ENCODE results near the gene CACNA1D. TPM values are rescaled to one million over a fixed set of nuclear protein-coding genes. Genes with fewer than 3 reads are reported as not detected.
"Not testable (repeated sequence)": the region's sequence is repeated elsewhere in the genome, so short reads cannot be mapped to it uniquely, and the experiment has no call there.

Gene CACNA1D
- total RNA-seq, 1 experiment from 2014 or later: 3.3 TPM

DNA sequence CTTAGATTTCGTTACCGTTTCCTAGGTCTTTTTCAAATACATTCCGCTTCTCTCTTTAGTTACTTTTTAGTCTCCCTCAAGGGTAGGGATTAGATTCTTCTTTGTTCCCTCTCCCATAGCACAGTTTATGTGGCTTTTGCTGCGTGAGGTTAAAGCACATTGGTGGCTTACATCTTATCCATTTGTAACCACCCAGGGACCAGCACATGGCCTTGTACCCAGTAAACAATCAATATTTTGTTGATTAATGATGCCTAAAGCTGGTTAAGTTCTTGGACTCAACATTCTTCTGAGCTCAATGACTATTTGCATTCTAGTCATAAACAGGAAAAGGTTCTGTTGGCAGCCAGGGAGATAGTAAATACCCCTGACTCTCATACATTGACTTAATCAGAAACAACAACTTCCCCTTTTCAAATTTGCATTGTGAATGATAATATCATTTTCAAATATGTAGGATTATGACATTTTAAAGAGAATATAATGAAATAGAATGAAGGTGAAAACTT lies 60.2 kb downstream of the CACNA1D start:
- DNase-seq (ENCODE audit: low spot score): no peak
- in situ Hi-C loops (cut with HindIII; ENCODE audit: low sequenced_read_pairs): no loop called here

DNA sequence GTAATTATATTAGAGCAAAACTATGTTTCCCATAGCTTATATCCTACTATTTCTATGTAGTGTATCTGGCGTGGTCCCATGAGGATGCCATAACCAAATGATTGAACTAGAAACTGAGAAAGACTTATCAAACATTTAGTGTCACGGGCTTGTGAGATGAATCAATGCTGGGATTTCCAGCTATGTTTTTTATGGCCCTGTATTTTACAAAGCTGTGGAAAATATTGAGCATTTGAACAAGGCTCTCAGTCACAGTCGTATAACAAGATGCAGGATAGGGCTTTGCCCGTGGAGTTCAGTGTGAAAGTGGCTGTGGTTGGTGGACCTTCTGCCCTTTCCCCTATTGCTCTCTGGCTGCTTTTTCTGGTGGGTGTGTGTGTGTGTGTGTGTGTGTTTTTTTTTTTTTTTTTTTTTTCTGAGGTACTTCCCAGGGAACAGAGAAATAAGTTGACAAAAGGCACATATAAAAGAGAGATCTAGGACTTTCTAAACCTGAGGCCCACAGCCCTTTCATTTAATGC lies 60.7 kb downstream of the CACNA1D start:
- in situ Hi-C loops (cut with HindIII; ENCODE audit: low sequenced_read_pairs): no loop called here
- no peak for DNase-seq (ENCODE audit: low spot score)

DNA sequence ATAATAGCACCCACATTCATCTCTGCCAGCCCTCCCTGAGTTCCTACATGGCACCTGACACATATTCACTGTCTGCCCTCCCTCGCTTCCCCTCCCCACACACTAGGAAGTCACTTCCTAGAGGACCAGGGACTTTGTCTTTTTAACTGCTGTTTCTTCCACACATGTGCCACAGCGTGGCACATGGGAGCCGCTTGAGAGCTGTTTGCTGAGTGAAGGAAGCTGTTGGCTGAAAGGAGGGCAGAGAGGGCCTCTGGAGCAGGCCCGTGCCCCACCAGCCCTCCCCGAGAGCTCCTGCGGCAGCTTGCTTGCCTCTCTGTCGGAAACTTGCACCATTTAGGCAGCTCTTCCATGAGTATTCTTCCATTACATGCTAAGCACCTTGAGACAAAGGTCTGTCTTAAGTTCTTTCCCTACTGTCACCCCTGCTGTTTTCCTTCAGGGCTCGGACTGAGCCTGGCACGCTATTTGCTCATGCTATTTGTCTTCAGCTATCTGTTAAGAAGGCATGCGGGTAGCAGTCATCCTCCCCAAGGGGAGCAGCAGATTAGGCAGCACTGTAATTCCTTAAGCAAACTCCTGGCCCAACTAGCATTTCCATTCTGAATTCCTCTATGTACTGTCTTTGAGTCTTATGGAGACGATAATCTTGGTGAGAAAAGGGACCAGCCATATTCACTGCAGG lies 72.2 kb downstream of the CACNA1D start:
- in situ Hi-C loops (cut with HindIII; ENCODE audit: low sequenced_read_pairs): no loop called here
- no peak for DNase-seq (ENCODE audit: low spot score)

DNA sequence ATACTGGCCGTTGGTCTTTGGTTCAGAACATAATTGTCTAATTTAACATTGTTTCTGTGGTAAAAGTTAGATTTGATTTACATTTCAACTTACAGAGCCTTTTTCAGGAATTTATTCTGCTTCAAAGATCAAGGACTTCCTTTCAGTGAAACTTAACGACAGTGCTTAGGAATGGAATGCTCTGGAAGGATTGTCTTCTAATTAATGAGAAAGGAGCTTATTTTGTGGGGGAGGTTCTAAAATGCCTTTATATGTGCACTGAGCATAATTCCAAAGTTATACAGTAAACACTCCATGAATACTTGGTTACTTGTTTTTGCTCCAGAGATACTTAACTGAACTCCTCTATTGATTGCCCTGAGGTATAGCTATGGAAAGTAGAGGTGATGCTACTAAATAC lies 75.7 kb downstream of the CACNA1D start:
- DNase-seq (ENCODE audit: low spot score): no peak
- in situ Hi-C loops (cut with HindIII; ENCODE audit: low sequenced_read_pairs): no loop called here

DNA sequence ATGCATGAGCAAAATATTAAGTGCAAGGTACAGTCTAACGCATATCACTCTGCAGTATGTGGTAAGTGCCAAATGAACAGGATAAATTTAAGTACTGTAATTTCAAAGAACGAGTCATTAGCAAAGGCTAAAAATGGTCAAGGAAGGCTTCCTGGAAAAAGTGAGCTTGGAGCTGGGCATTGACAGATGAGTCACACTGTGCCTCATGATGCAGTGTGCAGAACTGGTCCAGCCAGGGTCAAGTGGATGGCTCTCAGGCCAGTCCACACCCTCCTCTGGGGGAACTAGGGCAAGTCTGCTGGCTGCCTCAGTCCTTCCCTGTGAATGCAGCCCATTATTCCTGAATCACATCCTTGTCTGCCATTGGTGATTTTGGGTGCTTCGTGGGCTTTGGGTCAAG lies 76.3 kb downstream of the CACNA1D start:
- in situ Hi-C loops (cut with HindIII; ENCODE audit: low sequenced_read_pairs): no loop called here
- DNase-seq (ENCODE audit: low spot score): no peak

DNA sequence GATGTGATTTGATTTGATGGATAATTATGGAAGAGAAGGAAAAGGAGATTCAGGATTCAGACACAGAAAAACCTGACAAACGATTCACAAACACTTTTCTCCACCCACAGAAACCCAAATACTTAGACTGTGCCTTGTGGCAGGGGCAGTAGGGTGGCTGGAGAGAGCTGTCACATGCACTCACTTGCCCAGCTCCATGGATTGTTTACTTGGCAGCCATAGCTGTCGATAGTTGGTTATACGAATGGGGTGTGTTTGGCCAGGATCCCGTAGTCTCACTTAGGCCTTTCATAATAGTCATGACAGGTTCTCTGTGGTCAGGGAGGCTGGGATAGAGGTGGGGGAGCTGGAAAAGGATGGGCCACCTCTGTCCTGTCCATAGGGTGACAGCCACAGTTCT lies 76.9 kb downstream of the CACNA1D start:
- in situ Hi-C loops (cut with HindIII; ENCODE audit: low sequenced_read_pairs): no loop called here
- no peak for DNase-seq (ENCODE audit: low spot score)

DNA sequence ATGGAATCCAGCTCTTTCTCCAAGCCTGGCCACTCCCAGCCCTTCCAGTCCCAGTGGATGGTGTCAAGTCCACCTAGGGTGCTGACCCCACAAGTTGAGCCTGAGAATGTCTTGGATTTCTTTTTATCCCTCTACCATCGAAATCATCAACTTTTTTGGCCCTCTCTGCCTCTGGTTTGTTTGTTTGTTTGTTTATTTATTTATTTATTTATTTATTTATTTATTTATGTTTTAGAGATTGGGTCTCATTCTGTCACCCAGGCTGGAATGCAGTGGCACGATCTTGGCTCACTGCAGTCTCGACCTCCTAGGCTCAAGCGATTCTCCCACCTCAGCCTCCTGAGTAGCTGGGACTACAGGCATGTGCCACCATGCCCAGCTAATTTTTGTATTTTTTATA lies 77.8 kb downstream of the CACNA1D start:
- in situ Hi-C loops (cut with HindIII; ENCODE audit: low sequenced_read_pairs); DNase-seq (ENCODE audit: low spot score): not testable (repeated sequence)

DNA sequence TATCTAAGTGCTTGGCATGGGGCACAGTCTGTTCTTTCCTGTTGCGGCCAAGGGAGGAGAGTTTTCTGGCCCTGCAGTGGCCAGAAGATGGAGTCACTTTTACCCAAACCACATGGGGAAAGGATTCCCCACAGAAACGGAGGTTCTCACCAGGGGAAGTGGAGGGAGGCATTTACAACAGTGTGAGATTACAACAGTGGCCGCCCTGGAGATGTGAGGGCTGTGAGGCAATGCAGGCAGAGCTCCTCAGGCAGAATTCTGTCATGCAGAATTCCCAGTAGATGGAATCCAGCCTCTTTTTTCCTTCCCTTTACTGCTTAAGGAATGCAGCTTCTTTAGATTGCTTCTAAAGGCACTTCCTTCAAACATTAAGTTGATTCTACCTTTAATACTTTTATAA lies 83.1 kb downstream of the CACNA1D start:
- in situ Hi-C loops (cut with HindIII; ENCODE audit: low sequenced_read_pairs): no loop called here
- DNase-seq (ENCODE audit: low spot score): no peak

DNA sequence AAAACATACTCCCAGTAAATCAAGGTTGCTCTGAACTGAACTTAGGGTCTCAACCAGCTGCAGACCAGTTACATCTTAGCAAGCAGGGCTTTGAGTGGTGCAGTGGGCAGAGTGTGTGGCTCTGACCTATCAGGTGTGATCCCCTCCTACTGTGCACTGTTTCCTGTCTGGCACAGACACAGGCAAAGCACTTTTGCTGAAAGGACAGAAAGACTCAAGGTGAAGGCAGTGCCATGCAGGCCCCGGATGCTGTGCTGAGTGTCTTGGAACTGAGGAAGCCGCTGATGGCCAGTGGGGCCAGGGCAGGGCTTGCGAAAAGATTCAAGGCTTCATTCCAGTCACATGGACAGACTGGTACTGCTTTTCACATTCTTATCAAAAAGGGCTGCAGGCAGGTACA lies 85.2 kb downstream of the CACNA1D start:
- in situ Hi-C loops (cut with HindIII; ENCODE audit: low sequenced_read_pairs): no loop called here
- DNase-seq (ENCODE audit: low spot score): no peak

DNA sequence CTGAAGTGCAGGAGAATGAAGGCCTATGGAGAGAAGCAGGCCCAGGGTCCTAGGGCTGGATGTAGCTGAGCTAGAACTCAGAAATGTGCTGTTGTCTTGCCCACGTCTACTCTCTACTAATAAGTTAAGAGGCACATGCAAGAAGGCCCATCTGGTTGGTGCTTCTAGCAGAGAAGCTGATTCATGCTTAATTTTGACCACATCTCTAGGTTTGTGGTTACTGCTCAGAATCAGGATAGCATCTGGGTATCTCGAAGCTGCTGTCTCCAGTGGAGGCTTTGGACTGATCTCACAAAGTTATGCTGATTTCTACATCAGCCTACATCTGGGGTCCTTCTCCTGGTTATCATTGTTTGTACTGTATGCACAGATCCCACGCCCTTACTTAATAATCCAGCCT lies 87.3 kb downstream of the CACNA1D start:
- no peak for DNase-seq (ENCODE audit: low spot score)
- in situ Hi-C loops (cut with HindIII; ENCODE audit: low sequenced_read_pairs): no loop called here

DNA sequence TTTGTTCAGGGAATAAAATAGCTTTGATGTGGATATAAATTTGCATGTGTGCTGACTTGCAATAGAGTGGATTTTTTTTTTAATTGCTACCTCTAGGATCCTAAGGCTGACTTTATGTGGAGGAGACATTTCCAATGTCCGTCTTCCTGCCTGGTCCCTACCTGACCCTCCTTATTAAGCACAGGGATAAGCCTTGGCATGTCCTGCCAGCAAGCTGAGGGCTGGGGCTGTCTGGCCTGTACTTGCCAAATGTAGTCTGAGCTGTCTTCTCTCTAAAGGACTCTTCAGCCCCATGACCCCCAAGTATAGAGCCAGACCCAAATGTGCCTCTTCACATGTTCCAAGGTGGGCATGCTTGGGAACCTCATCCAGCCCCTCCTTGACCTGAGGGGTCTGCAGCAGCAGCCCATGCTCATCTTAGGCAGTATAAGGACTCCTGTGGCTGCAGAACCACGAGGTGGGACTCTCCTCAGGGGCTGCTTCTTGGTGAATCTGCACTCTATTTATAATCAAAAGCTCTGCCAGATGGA lies 88.8 kb downstream of the CACNA1D start:
- DNase-seq (ENCODE audit: low spot score): no peak
- in situ Hi-C loops (cut with HindIII; ENCODE audit: low sequenced_read_pairs): no loop called here

DNA sequence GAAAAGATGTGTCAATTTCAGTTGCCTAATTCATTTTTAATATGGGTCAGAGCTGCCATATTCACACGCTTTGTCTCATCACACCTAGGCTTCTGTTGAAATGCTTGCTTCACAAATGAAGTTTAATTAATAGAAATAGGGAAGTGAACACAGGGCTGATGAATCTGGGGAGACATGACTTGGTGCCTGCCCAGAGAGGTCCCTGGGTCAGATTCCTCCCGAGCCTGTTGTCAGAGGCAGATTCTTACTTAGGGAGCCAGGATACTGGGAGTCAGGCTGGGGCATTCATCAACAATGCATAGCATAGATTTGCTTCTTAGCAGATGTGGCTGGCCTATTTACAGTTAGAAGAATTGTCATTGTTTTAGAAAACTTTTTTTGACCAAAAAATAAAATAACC lies 90.6 kb downstream of the CACNA1D start:
- DNase-seq (ENCODE audit: low spot score): no peak
- in situ Hi-C loops (cut with HindIII; ENCODE audit: low sequenced_read_pairs): no loop called here

DNA sequence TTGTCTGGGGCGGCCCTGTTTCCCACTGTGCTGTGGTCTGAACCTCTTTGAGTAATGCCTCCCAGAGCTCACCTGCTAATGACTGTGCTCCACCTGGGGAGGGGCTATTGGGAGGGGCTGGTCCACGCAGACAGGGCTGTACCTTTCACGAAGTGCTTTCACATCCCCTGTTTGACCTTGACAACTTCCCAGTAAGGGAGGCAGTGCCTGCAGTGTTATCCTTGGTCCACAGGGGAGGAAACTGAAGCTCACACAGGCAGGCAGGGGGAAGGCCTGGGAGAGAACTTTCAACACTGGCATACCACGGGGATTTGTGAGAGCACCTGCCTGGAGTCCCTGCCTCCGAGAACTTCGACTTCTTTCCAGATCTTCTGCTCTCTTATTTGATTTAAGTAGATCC lies 91.2 kb downstream of the CACNA1D start:
- no peak for DNase-seq (ENCODE audit: low spot score)
- in situ Hi-C loops (cut with HindIII; ENCODE audit: low sequenced_read_pairs): no loop called here

DNA sequence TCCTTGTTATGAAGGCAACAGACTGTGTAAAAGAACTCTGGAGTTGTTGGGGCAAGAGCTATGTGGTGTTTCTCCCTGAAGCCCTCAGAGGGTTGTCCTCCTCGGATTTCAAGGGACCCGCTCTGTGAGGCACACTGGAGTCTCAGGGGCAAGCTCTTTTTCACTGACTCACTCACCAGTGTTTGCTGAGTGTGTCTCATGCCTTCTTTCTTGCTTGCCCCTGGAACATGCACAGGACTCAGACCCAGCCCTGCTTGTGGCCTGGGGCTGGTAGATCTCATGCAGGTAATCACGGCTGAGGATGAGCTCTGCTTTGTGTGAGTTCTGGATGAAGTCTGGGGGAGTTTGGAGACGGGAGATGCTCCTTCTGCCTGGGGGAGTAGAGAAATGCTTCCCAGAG lies 93.7 kb downstream of the CACNA1D start:
- no peak for DNase-seq (ENCODE audit: low spot score)
- in situ Hi-C loops (cut with HindIII; ENCODE audit: low sequenced_read_pairs): no loop called here

DNA sequence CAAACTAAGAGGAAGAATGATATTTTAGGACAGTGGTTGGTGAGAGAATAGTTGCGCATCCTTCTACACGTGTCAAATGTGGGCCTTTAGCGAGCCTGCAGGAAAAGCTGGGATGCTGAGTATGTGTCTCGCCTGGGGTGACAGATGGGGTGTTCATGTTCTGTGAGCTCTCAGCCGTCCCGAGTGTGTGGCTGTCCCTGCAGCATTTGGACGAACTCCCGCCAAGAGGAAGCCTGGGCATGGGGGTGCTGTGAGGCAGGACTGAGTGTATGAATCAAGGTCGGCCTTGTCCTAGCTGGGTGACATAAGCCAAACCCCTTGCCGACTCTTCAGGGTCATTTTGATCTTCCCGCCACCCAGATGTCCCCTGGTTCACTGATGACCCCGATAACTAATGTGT lies 94.8 kb downstream of the CACNA1D start:
- in situ Hi-C loops (cut with HindIII; ENCODE audit: low sequenced_read_pairs): no loop called here

DNA sequence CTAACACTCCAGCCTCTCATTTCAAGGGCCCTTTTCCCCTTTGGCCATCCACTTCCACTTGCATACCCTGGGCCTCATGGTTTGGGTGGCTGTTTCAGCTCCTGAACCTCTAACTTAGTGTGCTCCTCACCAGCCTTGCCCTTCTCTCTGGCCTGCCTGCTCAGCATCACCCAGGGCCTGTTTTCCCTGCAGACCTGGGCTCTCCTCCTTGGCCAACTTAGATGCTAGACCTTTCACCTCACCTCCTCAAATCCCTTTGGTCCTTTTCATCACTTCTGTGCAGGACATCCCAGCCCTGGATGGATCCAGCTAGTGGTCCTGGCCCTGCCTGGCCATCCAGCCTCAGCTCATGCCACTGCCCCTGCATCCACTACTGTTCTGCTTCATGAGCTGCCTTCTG lies 95.4 kb downstream of the CACNA1D start:
- in situ Hi-C loops (cut with HindIII; ENCODE audit: low sequenced_read_pairs): no loop called here
- DNase-seq (ENCODE audit: low spot score): no peak

More for the DNA sequence above, 94.8 kb downstream of the CACNA1D start:
- peak; percentile 78 for DNase-seq (ENCODE audit: low spot score)

DNA sequence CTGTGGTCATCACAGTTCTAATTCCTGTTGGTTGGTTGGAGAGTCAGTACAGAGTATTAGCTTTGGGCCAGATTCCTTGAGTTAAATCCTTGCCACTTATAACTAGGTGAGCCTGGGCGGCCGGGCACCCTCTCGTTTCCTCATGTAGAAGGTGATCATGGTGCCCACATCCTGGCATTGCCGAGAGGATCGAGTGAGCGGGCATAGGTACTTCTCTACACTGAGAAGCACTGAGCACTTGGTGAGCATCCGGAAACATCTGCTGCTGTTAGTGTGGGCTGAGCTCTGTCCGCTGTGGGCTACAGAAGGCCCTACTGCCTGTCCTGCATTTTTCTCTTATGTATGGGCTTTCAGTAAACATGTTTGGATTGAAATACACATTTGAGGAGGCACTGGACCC lies 96.2 kb downstream of the CACNA1D start:
- in situ Hi-C loops (cut with HindIII; ENCODE audit: low sequenced_read_pairs): no loop called here
- DNase-seq (ENCODE audit: low spot score): no peak

DNA sequence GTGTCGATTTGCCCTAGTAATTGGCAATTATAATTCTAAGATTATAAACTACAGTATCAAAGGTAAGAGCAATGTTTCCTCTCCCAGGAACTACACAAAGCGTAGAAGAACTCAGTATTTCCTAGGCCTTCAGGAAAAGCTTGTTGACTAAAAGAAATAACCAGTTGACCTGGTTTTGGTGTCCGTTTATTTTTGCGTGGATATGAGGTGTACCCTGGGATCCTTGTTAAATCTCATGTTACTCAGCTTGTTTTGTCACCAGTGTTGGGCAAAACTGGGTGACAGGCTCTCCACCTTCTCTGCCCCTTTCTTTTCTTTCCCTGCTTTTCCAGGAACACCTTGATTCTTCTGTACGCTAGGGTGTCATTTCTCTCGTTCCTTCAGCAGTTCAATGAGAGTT lies 97.2 kb downstream of the CACNA1D start:
- DNase-seq (ENCODE audit: low spot score): no peak

DNA sequence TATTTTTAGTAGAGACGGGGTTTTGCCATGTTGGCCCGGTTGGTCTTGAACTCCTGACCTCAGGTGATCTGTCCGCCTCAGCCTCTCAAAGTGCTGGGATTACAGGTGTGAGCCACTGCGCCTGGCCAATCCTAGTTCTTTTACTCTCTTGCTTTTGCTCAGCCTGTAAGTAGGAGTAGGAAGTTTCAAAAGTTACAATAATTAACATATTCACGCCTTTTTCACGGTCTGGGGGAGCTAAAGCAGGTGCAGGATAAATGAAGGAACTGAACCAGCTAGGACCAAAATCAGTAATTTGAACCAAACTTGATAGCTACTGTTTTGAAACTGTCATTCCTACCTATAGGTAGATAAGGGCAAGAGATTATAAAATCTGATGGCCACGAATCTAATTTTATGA lies 98.5 kb downstream of the CACNA1D start:
- no peak for DNase-seq (ENCODE audit: low spot score)
- in situ Hi-C loops (cut with HindIII; ENCODE audit: low sequenced_read_pairs): no loop called here

More for the DNA sequence above, 97.2 kb downstream of the CACNA1D start:
- in situ Hi-C loops (cut with HindIII; ENCODE audit: low sequenced_read_pairs): no loop called here

DNA sequence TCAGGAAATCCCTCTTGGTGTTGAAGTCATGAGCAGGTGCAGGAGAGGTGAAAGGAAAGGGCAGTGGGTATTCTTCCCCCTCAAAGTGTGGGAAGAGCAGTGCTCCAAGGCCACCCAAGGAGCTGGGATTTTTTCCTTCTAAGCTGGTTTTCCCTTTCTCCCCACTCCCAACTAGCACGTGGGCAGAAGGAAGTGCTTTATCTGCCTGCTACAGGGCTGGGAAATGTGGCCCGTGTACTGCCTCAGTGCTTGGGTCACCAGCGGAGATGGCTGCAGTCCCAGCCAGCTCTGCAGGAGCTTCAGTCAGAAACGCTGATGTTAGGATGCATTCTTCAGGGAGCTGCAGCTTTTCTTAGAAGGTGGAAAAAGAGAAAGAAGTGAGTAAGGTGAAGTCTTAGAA lies 99.2 kb downstream of the CACNA1D start:
- peak; percentile 32 for DNase-seq (ENCODE audit: low spot score)
- in situ Hi-C loops (cut with HindIII; ENCODE audit: low sequenced_read_pairs): no loop called here

DNA sequence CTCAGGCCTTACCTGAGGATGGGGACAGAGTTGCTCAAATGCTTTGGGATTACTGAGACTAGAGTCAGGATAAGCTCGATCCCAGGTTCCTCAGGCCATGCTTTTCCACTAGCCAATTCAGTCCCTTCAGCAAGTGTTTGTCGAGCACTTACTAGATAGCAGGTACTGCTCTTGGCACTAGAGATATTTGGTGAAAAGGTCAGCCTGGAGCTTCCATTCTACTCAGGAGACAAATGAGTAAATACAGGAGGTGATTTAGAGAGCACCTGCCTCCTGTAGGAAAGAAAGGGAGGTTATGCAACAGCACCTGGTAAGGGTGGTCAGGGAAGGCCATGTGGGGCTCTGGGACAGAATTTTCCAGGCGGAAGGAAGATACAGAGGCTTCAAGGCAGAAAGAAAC lies 99.9 kb downstream of the CACNA1D start:
- in situ Hi-C loops (cut with HindIII; ENCODE audit: low sequenced_read_pairs): no loop called here
- DNase-seq (ENCODE audit: low spot score): no peak
